ENCODE data around the gene ANKRD9. TPM values are rescaled to one million over a fixed set of nuclear protein-coding genes. Genes with fewer than 3 reads are reported as not detected.

ANKRD9 gene
- total RNA-seq, 6 donors from 2014 or later: 21.0 to 99.9 (median 47.6) TPM

- no peaks in the 10 kb centered on the region for H3K27me3 ChIP-seq
- H3K4me3 ChIP-seq: no peak overlapping the region
- H3K27ac ChIP-seq: peak overlapping the region; percentile 78 to 85 (median 79)
- peaks cover 7 to 18% (median 13%) of the 10 kb centered on the region in 4 donors for H3K4me1 ChIP-seq
- WGBS, 2 donors: 88% methylated on average over 18 to 22 of the region's 23 CpGs
- peaks cover 0 to 30% (median 19%) of the 10 kb centered on the region in 4 donors for H3K36me3 ChIP-seq
- TF ChIP-seq POLR2AphosphoS5 (IDR thresholded peaks at IDR 0.05) (no peak), EP300 (IDR thresholded peaks at IDR 0.05) (no peak), CTCF (IDR thresholded peaks at IDR 0.05) (no peak), POLR2A (IDR thresholded peaks at IDR 0.05) (no peak)
- peak in 1 of 2 donors; percentile 2 for ATAC-seq (ENCODE audit: low FRiP score in 2 of 2)
- no peaks in the 10 kb centered on the region for H3K9me3 ChIP-seq
- DNase-seq: peak in 1 of 2 donors; percentile 62
Observed at GRCh38 chr14:102499401-102500157, 10.0 kb downstream of the ANKRD9 start.

GRCh38 chr14:102498678-102499265 is 10.8 kb downstream of the ANKRD9 start:
- Histone ChIP-seq H3K27ac (no peak overlapping the region), H3K27me3 (no peaks in the 10 kb centered on the region), H3K9me3 (no peaks in the 10 kb centered on the region), H3K36me3 (peaks cover 0 to 30% (median 19%) of the 10 kb centered on the region in 4 donors), H3K4me1 (peaks cover 7 to 18% (median 13%) of the 10 kb centered on the region in 4 donors), H3K4me3 (no peak overlapping the region)
- DNase-seq (no peak), ATAC-seq (ENCODE audit: low FRiP score in 2 of 2) (no peak)
- WGBS, 2 donors: 90 to 93% methylated on average over 18 to 21 of the region's 21 CpGs
- TF ChIP-seq CTCF (IDR thresholded peaks at IDR 0.05) (no peak), EP300 (IDR thresholded peaks at IDR 0.05) (no peak), POLR2A (IDR thresholded peaks at IDR 0.05) (no peak), POLR2AphosphoS5 (IDR thresholded peaks at IDR 0.05) (no peak)

GRCh38 chr14:102497998-102498677 is 11.4 kb downstream of the ANKRD9 start:
- peaks cover 0 to 30% (median 19%) of the 10 kb centered on the region in 4 donors for H3K36me3 ChIP-seq
- 87 to 92% methylated on average over 17 to 30 of the region's 30 CpGs for WGBS, 2 donors

More at GRCh38 chr14:102497998-102498677, 11.4 kb downstream of the ANKRD9 start:
- TF ChIP-seq EP300 (IDR thresholded peaks at IDR 0.05) (no peak), CTCF (IDR thresholded peaks at IDR 0.05) (peak in 1 of 6 experiments; percentile 15), POLR2A (IDR thresholded peaks at IDR 0.05) (no peak), POLR2AphosphoS5 (IDR thresholded peaks at IDR 0.05) (no peak)
- no peak for ATAC-seq (ENCODE audit: low FRiP score in 2 of 2)
- Histone ChIP-seq H3K4me1 (peaks cover 7 to 18% (median 13%) of the 10 kb centered on the region in 4 donors), H3K4me3 (no peak overlapping the region), H3K27ac (no peak overlapping the region), H3K9me3 (no peaks in the 10 kb centered on the region), H3K27me3 (no peaks in the 10 kb centered on the region)
- peak in 1 of 2 donors; percentile 76 for DNase-seq

Measured in upper lobe of left lung (tissue), 6 donors.